Mesodermal cell (in vitro differentiated cells): Measurements from ENCODE around the gene TMPO.

ENCODE experiments used
- H3K27ac ChIP-seq: 2 replicates; pipeline ENCODE4 v1.7.0; 2013; ENCODE audit warnings: mild to moderate bottlenecking, low read depth, low read length, moderate library complexity; ENCODE audit not compliant: severe bottlenecking
- H3K36me3 ChIP-seq: 2 replicates; pipeline ENCODE4 v1.7.1; 2013; ENCODE audit warnings: mild to moderate bottlenecking, low read length, moderate library complexity; ENCODE audit not compliant: control insufficient read depth, insufficient read depth
- H3K4me1 ChIP-seq: one replicate; pipeline ENCODE4 v1.7.1; 2013; ENCODE audit warnings: mild to moderate bottlenecking, low read length; ENCODE audit not compliant: insufficient read depth, control insufficient read depth, poor library complexity, severe bottlenecking
- H3K4me3 ChIP-seq: 2 replicates; pipeline ENCODE4 v1.7.0; 2013; ENCODE audit warnings: low read length, control low read depth, mild to moderate bottlenecking; ENCODE audit not compliant: insufficient read depth, poor library complexity, severe bottlenecking; ENCODE audit errors: extremely low read depth
- H3K9me3 ChIP-seq: 2 replicates; pipeline ENCODE4 v1.7.1; 2013; ENCODE audit warnings: mild to moderate bottlenecking, low read length, moderate library complexity; ENCODE audit not compliant: control insufficient read depth
- WGBS, 2 experiments: methylation state at CpG; one replicate each; pipeline ENCODE4 v1.1.5; 2013; ENCODE audit warnings: missing lambda C conversion rate in 2 of 2; ENCODE audit not compliant: insufficient coverage in 2 of 2; 5-methylcytosine and 5-hydroxymethylcytosine counted together

Gene TMPO

GRCh38 chr12:98578821-98579220, 63.4 kb downstream of the TMPO start:
- H3K9me3 ChIP-seq: no peaks in the 10 kb centered on the region
- no peak overlapping the region for H3K4me3 ChIP-seq
- peaks cover 7% of the 10 kb centered on the region for H3K4me1 ChIP-seq
- no peaks in the 10 kb centered on the region for H3K36me3 ChIP-seq
- H3K27ac ChIP-seq: no peak overlapping the region
- WGBS, 2 experiments: no CpG with 5 or more reads among the region's 2 CpGs

- no peaks in the 10 kb centered on the region for H3K9me3 ChIP-seq
- 84 to 87% methylated on average over 2 to 5 of the region's 5 CpGs for WGBS, 2 experiments
- H3K36me3 ChIP-seq: no peaks in the 10 kb centered on the region
- no peak overlapping the region for H3K4me3 ChIP-seq
- H3K4me1 ChIP-seq: peaks cover 7% of the 10 kb centered on the region
- no peak overlapping the region for H3K27ac ChIP-seq
Measured at GRCh38 chr12:98579347-98579746, 64.0 kb downstream of the TMPO start.

- Histone ChIP-seq H3K4me1 (peaks cover 7% of the 10 kb centered on the region), H3K27ac (no peak overlapping the region), H3K36me3 (no peaks in the 10 kb centered on the region), H3K9me3 (no peaks in the 10 kb centered on the region), H3K4me3 (no peak overlapping the region)
- WGBS, 2 experiments: 79 to 83% methylated on average over 3 of the region's 3 CpGs
Measured at GRCh38 chr12:98579835-98580234, 64.4 kb downstream of the TMPO start.

GRCh38 chr12:98580695-98581094, 65.3 kb downstream of the TMPO start:
- Histone ChIP-seq H3K27ac (no peak overlapping the region), H3K9me3 (no peaks in the 10 kb centered on the region), H3K4me1 (peaks cover 7% of the 10 kb centered on the region), H3K4me3 (no peak overlapping the region), H3K36me3 (no peaks in the 10 kb centered on the region)
- 97% methylated on average over 3 of the region's 5 CpGs; no CpG with 5 or more reads in 1 of the 2 experiments for WGBS, 2 experiments

GRCh38 chr12:98581101-98581500, 65.7 kb downstream of the TMPO start:
- no peak overlapping the region for H3K4me3 ChIP-seq

GRCh38 chr12:98582093-98582492, 66.7 kb downstream of the TMPO start:
- Histone ChIP-seq H3K4me3 (no peak overlapping the region), H3K27ac (peak overlapping the region; percentile 52), H3K36me3 (no peaks in the 10 kb centered on the region), H3K9me3 (no peaks in the 10 kb centered on the region), H3K4me1 (peaks cover 7% of the 10 kb centered on the region)
- 75 to 88% methylated on average over 4 to 6 of the region's 6 CpGs for WGBS, 2 experiments

More at GRCh38 chr12:98581101-98581500, 65.7 kb downstream of the TMPO start:
- no peak overlapping the region for H3K27ac ChIP-seq
- H3K4me1 ChIP-seq: peaks cover 7% of the 10 kb centered on the region
- no CpG with 5 or more reads among the region's 1 CpG for WGBS, 2 experiments
- no peaks in the 10 kb centered on the region for H3K36me3 ChIP-seq
- H3K9me3 ChIP-seq: no peaks in the 10 kb centered on the region

- Histone ChIP-seq H3K4me3 (no peak overlapping the region), H3K36me3 (no peaks in the 10 kb centered on the region), H3K9me3 (no peaks in the 10 kb centered on the region), H3K4me1 (peaks cover 11% of the 10 kb centered on the region), H3K27ac (no peak overlapping the region)
- 95 to 98% methylated on average over 2 to 4 of the region's 5 CpGs for WGBS, 2 experiments
Measured at GRCh38 chr12:98587084-98587483, 71.7 kb downstream of the TMPO start.

- Histone ChIP-seq H3K9me3 (no peaks in the 10 kb centered on the region), H3K4me3 (no peak overlapping the region), H3K4me1 (peaks cover 7% of the 10 kb centered on the region), H3K27ac (no peak overlapping the region), H3K36me3 (peaks cover 13% of the 10 kb centered on the region)
- 83 to 100% methylated on average over 1 to 2 of the region's 4 CpGs for WGBS, 2 experiments
Measured at GRCh38 chr12:98591209-98591608, 75.8 kb downstream of the TMPO start.

GRCh38 chr12:98592825-98593322, 77.5 kb downstream of the TMPO start:
- Histone ChIP-seq H3K4me3 (peak overlapping the region; percentile 100), H3K27ac (peak overlapping the region; percentile 73), H3K9me3 (no peaks in the 10 kb centered on the region), H3K36me3 (peaks cover 29% of the 10 kb centered on the region), H3K4me1 (peaks cover 7% of the 10 kb centered on the region)
- WGBS, 2 experiments: 81 to 91% methylated on average over 4 to 7 of the region's 9 CpGs

GRCh38 chr12:98593351-98594049, 78.1 kb downstream of the TMPO start, which contains the start of gene SLC25A3:
TSS of gene SLC25A3 (plus strand) at chr12:98593686. CDS start at chr12:98593979, 293 bp downstream.
- peak within 1 kb of the TSS; percentile 100 for H3K4me3 ChIP-seq
- 1 to 2% methylated on average over 32 to 55 of the region's 67 CpGs for WGBS, 2 experiments
- peaks cover 36% of the 10 kb centered on the region for H3K36me3 ChIP-seq
- H3K9me3 ChIP-seq: no peaks in the 10 kb centered on the region
- H3K27ac ChIP-seq: peak within 1 kb of the TSS; percentile 89
- H3K4me1 ChIP-seq: peaks cover 7% of the 10 kb centered on the region
